ENCODE data around the gene TUBGCP2.

- TF ChIP-seq CTCF (IDR thresholded peaks at IDR 0.05) (no peak), POLR2A (IDR thresholded peaks at IDR 0.05) (no peak)
Measured at GRCh38 chr10:133260895-133261725, 47.6 kb downstream of the TUBGCP2 start.

Data from heart left ventricle (tissue), 13 donors.